Activated effector memory CD4-positive, alpha-beta T cell treated with anti-CD3 and anti-CD28 coated beads, Interleukin-2, amount 50 U/mL, for 16 hours (primary cell): ENCODE measurements around the gene PEX14.
"Not testable (repeated sequence)": the region's sequence is repeated elsewhere in the genome, so short reads cannot be mapped to it uniquely, and the experiment has no call there.

ENCODE experiments used
- DNase-seq: peaks from one replicate; pipeline ENCODE4 v3.0.0-alpha.2; 2020

Gene PEX14

GRCh38 chr1:10474613-10475507, at the start of gene PEX14:
PEX14 (plus strand) TSS chr1:10474950; CDS start chr1:10474967, 17 bp downstream.
- DNase-seq: peak; percentile 95

GRCh38 chr1:10425826-10426534, 48.8 kb upstream of the PEX14 start:
- DNase-seq: not testable (repeated sequence)

GRCh38 chr1:10426535-10426848, 48.3 kb upstream of the PEX14 start:
- DNase-seq: not testable (repeated sequence)

- no peak for DNase-seq
Observed at GRCh38 chr1:10428984-10429383, 45.8 kb upstream of the PEX14 start.

GRCh38 chr1:10429868-10430215, 44.9 kb upstream of the PEX14 start:
- no peak for DNase-seq

GRCh38 chr1:10430216-10431069, 44.3 kb upstream of the PEX14 start, which contains the start of gene CENPS:
CENPS (plus strand) TSS chr1:10430433; CDS start chr1:10430518, 85 bp downstream.
- DNase-seq: peak; percentile 97

GRCh38 chr1:10431070-10431730, 43.5 kb upstream of the PEX14 start:
- no peak for DNase-seq

- DNase-seq: no peak
Observed at GRCh38 chr1:10432910-10433700, 41.6 kb upstream of the PEX14 start.

GRCh38 chr1:10433790-10434189, 41.0 kb upstream of the PEX14 start:
- DNase-seq: no peak

- DNase-seq: no peak
Observed at GRCh38 chr1:10434590-10434989, 40.2 kb upstream of the PEX14 start.

GRCh38 chr1:10437052-10437451, 37.7 kb upstream of the PEX14 start:
- DNase-seq: no peak

- DNase-seq: no peak
Observed at GRCh38 chr1:10438677-10439163, 36.0 kb upstream of the PEX14 start.

- no peak for DNase-seq
Observed at GRCh38 chr1:10440305-10440704, 34.4 kb upstream of the PEX14 start.

- no peak for DNase-seq
Observed at GRCh38 chr1:10440794-10441193, 34.0 kb upstream of the PEX14 start.

- DNase-seq: no peak
Observed at GRCh38 chr1:10444248-10444647, 30.5 kb upstream of the PEX14 start.

- no peak for DNase-seq
Observed at GRCh38 chr1:10444795-10445397, 29.9 kb upstream of the PEX14 start.

GRCh38 chr1:10446790-10447422, 27.8 kb upstream of the PEX14 start:
- no peak for DNase-seq

- no peak for DNase-seq
Observed at GRCh38 chr1:10449751-10450150, 25.0 kb upstream of the PEX14 start, which contains the start of gene CORT. CORT (plus strand) TSS chr1:10450031; CDS start chr1:10450224, 193 bp downstream.

GRCh38 chr1:10450156-10450814, 24.5 kb upstream of the PEX14 start:
- no peak for DNase-seq

- DNase-seq: no peak
Observed at GRCh38 chr1:10450836-10451235, 23.9 kb upstream of the PEX14 start.
